Measurements from ENCODE around the gene INSIG2. TPM values are rescaled to one million over a fixed set of nuclear protein-coding genes. Genes with fewer than 3 reads are reported as not detected.

Gene INSIG2
- total and polyA plus RNA-seq, 2 of the 4 experiments (the other 2 are of a cell fraction) = 9.1 to 11.7 TPM

GRCh38 chr2:118088051-118089024, at the start of gene INSIG2 (continued):
- TF ChIP-seq ELK1 (IDR thresholded peaks at IDR 0.05; ENCODE audit: borderline replicate concordance, low read depth, low read length) (no peak), MAZ (IDR thresholded peaks at IDR 0.05; ENCODE audit: borderline replicate concordance, low read depth, low read length) (peak; percentile 21; the same call in 1 of the 2 replicates), CHD1 (IDR thresholded peaks at IDR 0.05; ENCODE audit: low read depth, low read length) (no peak), RCOR1 (IDR thresholded peaks at IDR 0.05; ENCODE audit: insufficient replicate concordance, low read length) (no peak), RAD21 (IDR thresholded peaks at IDR 0.05; ENCODE audit: low read length) (no peak), POLR2A (IDR thresholded peaks at IDR 0.05; ENCODE audit: low read depth, low read length) (no peak), NFE2L2 (IDR thresholded peaks at IDR 0.05; ENCODE audit: low read depth, low read length) (no peak)
